Stimulated activated naive CD8-positive, alpha-beta T cell treated with anti-CD3 and anti-CD28 coated beads, Interleukin-15, Interleukin-2, amounts not matched to agents 100 ng/mL and 50 ng/mL, for 24 hours (primary cell): ENCODE results near the gene PFKM.

Source experiments
- H3K27ac Mint-ChIP-seq: one replicate; pipeline ENCODE4 v1.8.0; 2021; ENCODE audit warnings: mild to moderate bottlenecking, mixed read lengths
- H3K27me3 Mint-ChIP-seq: one replicate; pipeline ENCODE4 v1.8.0; 2021; ENCODE audit warnings: mixed read lengths
- H3K36me3 Mint-ChIP-seq: one replicate; pipeline ENCODE4 v1.8.0; 2021; ENCODE audit warnings: low read depth, mixed read lengths
- H3K4me1 Mint-ChIP-seq: one replicate; pipeline ENCODE4 v1.8.0; 2021; ENCODE audit warnings: low read depth, mixed read lengths
- H3K4me3 Mint-ChIP-seq: one replicate; pipeline ENCODE4 v1.8.0; 2021; ENCODE audit warnings: mild to moderate bottlenecking, mixed read lengths
- H3K9me3 Mint-ChIP-seq: one replicate; pipeline ENCODE4 v1.8.0; 2021; ENCODE audit warnings: mixed read lengths

The PFKM gene

GRCh38 chr12:48160046-48160445 is 40.9 kb downstream of the PFKM start:
- no peak overlapping the region for H3K27ac Mint-ChIP-seq
- H3K27me3 Mint-ChIP-seq, result peaks cover 2% of the 10 kb centered on the region
- peaks cover 25% of the 10 kb centered on the region for H3K4me1 Mint-ChIP-seq
- H3K9me3 Mint-ChIP-seq, result no peaks in the 10 kb centered on the region
- no peak overlapping the region for H3K4me3 Mint-ChIP-seq
- no peaks in the 10 kb centered on the region for H3K36me3 Mint-ChIP-seq

GRCh38 chr12:48160807-48161206 is 41.6 kb downstream of the PFKM start:
- H3K27ac Mint-ChIP-seq, result no peak overlapping the region
- no peaks in the 10 kb centered on the region for H3K36me3 Mint-ChIP-seq
- no peaks in the 10 kb centered on the region for H3K9me3 Mint-ChIP-seq
- peaks cover 25% of the 10 kb centered on the region for H3K4me1 Mint-ChIP-seq
- H3K4me3 Mint-ChIP-seq, result no peak overlapping the region
- peaks cover 5% of the 10 kb centered on the region for H3K27me3 Mint-ChIP-seq

- Mint-ChIP-seq H3K4me3 (no peak overlapping the region), H3K27me3 (peaks cover 11% of the 10 kb centered on the region), H3K36me3 (no peaks in the 10 kb centered on the region), H3K9me3 (no peaks in the 10 kb centered on the region), H3K27ac (no peak overlapping the region), H3K4me1 (peaks cover 5% of the 10 kb centered on the region)
Measured at GRCh38 chr12:48163150-48163747, 44.1 kb downstream of the PFKM start.

DNA sequence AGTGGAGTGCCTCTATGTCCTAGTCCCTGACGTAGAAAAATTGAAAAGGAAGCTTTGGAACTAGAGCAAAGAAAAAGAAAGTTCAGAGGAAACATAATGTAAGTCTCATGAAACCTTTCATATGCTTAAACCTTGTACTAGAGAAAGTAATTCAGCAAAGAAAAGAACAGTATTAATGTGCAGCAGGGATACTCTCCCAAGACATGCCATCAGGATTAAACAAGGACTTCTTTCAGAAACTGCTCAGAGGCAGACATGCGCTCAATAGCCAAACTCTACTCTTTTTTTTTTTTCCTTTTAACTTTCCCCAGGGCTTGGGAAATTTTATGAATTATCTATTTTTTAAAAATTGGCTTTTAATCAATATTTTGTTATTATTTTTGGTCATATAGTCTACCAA is 45.3 kb downstream of the PFKM start:
- H3K9me3 Mint-ChIP-seq, result no peaks in the 10 kb centered on the region

DNA sequence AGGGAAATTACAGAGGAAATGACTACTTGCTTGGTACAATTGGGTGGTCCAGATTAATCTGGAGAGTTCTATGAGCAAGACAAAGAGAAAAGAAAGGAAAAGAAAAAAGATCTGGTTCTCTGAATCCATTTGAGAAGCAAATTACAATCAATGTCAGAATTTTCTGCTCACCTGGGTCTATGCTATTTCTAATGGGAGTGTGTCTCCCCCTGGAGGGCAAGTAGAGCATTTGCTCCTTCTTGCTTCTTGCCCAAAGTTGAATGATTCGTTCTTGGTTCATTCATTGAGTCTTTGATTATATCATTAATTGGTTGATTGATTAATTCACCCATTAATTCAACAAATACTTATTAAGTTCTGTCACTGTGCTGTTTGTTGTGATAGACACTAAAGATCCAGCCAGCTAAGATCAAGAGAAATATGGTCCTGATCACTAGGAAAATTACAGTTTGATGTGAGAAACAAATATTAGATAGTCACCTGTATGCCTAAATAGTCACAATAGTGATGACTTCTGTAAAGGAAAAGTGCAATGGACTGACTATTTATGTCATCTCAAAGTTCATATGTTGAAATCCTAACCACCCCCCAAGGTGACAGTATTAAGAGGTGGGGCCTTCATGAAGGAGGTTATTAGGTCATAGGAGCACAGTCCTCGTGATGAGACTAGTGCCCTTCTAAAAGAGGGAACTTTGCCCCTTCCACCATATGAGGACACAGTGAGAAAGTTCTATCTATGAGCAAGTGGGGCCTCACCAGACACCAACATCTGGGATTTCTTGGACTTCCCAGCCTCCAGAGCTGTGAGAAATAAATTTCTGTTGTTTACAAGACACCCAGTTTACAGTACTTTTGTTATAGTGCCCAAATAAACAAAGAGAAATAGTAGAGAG is 46.2 kb downstream of the PFKM start:
- H3K4me3 Mint-ChIP-seq, result no peak overlapping the region
- H3K4me1 Mint-ChIP-seq, result no peaks in the 10 kb centered on the region
- peaks cover 11% of the 10 kb centered on the region for H3K27me3 Mint-ChIP-seq
- no peaks in the 10 kb centered on the region for H3K9me3 Mint-ChIP-seq
- H3K27ac Mint-ChIP-seq, result no peak overlapping the region
- H3K36me3 Mint-ChIP-seq, result no peaks in the 10 kb centered on the region

More for the DNA sequence above, 45.3 kb downstream of the PFKM start:
- Mint-ChIP-seq H3K36me3 (no peaks in the 10 kb centered on the region), H3K4me3 (no peak overlapping the region), H3K4me1 (no peaks in the 10 kb centered on the region), H3K27me3 (peaks cover 11% of the 10 kb centered on the region), H3K27ac (no peak overlapping the region)

- no peaks in the 10 kb centered on the region for H3K36me3 Mint-ChIP-seq
- peaks cover 11% of the 10 kb centered on the region for H3K27me3 Mint-ChIP-seq
- H3K9me3 Mint-ChIP-seq, result no peaks in the 10 kb centered on the region
- no peak overlapping the region for H3K27ac Mint-ChIP-seq
- no peaks in the 10 kb centered on the region for H3K4me1 Mint-ChIP-seq
- no peak overlapping the region for H3K4me3 Mint-ChIP-seq
Measured at GRCh38 chr12:48169011-48169410, 49.8 kb downstream of the PFKM start.

- peaks cover 4% of the 10 kb centered on the region for H3K4me1 Mint-ChIP-seq
- no peak overlapping the region for H3K27ac Mint-ChIP-seq
- H3K36me3 Mint-ChIP-seq, result no peaks in the 10 kb centered on the region
- H3K9me3 Mint-ChIP-seq, result no peaks in the 10 kb centered on the region
- no peak overlapping the region for H3K4me3 Mint-ChIP-seq
- H3K27me3 Mint-ChIP-seq, result peaks cover 4% of the 10 kb centered on the region
Measured at GRCh38 chr12:48175613-48176416, 56.7 kb downstream of the PFKM start.

GRCh38 chr12:48176417-48176751 is 57.2 kb downstream of the PFKM start:
- H3K36me3 Mint-ChIP-seq, result no peaks in the 10 kb centered on the region
- peaks cover 8% of the 10 kb centered on the region for H3K27me3 Mint-ChIP-seq
- no peak overlapping the region for H3K4me3 Mint-ChIP-seq

GRCh38 chr12:48177982-48178381 is 58.8 kb downstream of the PFKM start:
- H3K9me3 Mint-ChIP-seq, result no peaks in the 10 kb centered on the region
- H3K27me3 Mint-ChIP-seq, result peaks cover 13% of the 10 kb centered on the region
- H3K27ac Mint-ChIP-seq, result no peak overlapping the region
- no peaks in the 10 kb centered on the region for H3K36me3 Mint-ChIP-seq
- H3K4me3 Mint-ChIP-seq, result no peak overlapping the region
- H3K4me1 Mint-ChIP-seq, result peaks cover 19% of the 10 kb centered on the region

More at GRCh38 chr12:48176417-48176751, 57.2 kb downstream of the PFKM start:
- Mint-ChIP-seq H3K27ac (no peak overlapping the region), H3K9me3 (no peaks in the 10 kb centered on the region), H3K4me1 (peaks cover 4% of the 10 kb centered on the region)

DNA sequence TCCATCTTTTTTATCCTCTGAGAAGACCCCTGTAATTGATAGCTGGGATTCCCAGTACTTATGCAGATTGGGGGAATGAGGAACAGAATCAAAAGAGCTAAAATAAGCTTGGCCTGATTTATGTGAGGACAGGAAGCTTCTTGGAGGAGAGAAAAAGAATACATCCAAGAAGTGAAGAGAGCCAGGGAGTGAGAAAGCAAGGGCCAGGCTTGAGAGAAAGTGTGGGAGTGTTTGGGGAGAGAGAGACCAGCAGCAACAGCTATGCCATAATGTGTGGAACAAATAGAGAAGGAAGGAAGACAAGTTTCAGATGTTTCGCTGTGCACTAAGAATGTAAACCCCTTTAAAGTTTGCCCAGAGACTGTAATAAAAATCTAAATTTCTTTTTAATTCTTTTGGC is 60.3 kb downstream of the PFKM start:
- peaks cover 24% of the 10 kb centered on the region for H3K4me1 Mint-ChIP-seq

GRCh38 chr12:48180424-48180823 is 61.3 kb downstream of the PFKM start:
- peaks cover 25% of the 10 kb centered on the region for H3K4me1 Mint-ChIP-seq
- H3K4me3 Mint-ChIP-seq, result no peak overlapping the region
- H3K27me3 Mint-ChIP-seq, result peaks cover 27% of the 10 kb centered on the region
- H3K9me3 Mint-ChIP-seq, result no peaks in the 10 kb centered on the region
- H3K27ac Mint-ChIP-seq, result no peak overlapping the region
- H3K36me3 Mint-ChIP-seq, result no peaks in the 10 kb centered on the region

More for the DNA sequence above, 60.3 kb downstream of the PFKM start:
- no peaks in the 10 kb centered on the region for H3K9me3 Mint-ChIP-seq
- H3K27me3 Mint-ChIP-seq, result peaks cover 17% of the 10 kb centered on the region
- no peak overlapping the region for H3K4me3 Mint-ChIP-seq
- H3K36me3 Mint-ChIP-seq, result no peaks in the 10 kb centered on the region
- no peak overlapping the region for H3K27ac Mint-ChIP-seq

GRCh38 chr12:48180857-48181495 is 61.8 kb downstream of the PFKM start:
- peaks cover 32% of the 10 kb centered on the region for H3K27me3 Mint-ChIP-seq
- no peak overlapping the region for H3K4me3 Mint-ChIP-seq
- H3K27ac Mint-ChIP-seq, result no peak overlapping the region
- no peaks in the 10 kb centered on the region for H3K9me3 Mint-ChIP-seq
- peaks cover 30% of the 10 kb centered on the region for H3K4me1 Mint-ChIP-seq
- H3K36me3 Mint-ChIP-seq, result no peaks in the 10 kb centered on the region

GRCh38 chr12:48182631-48183030 is 63.5 kb downstream of the PFKM start:
- Mint-ChIP-seq H3K27me3 (peaks cover 34% of the 10 kb centered on the region), H3K36me3 (no peaks in the 10 kb centered on the region), H3K4me1 (peaks cover 32% of the 10 kb centered on the region), H3K9me3 (no peaks in the 10 kb centered on the region), H3K27ac (peak overlapping the region; percentile 68), H3K4me3 (peak overlapping the region; percentile 86)

GRCh38 chr12:48183091-48183875 is 64.1 kb downstream of the PFKM start, which contains the start of gene CCDC184:
Gene CCDC184, plus strand, starts transcription at chr12:48183644. Its CDS starts 479 bp downstream, at chr12:48184123.
- H3K36me3 Mint-ChIP-seq, result no peaks in the 10 kb centered on the region
- peaks cover 32% of the 10 kb centered on the region for H3K4me1 Mint-ChIP-seq
- peak within 1 kb of the TSS; percentile 86 for H3K4me3 Mint-ChIP-seq
- peak within 1 kb of the TSS; percentile 68 for H3K27ac Mint-ChIP-seq
- no peaks in the 10 kb centered on the region for H3K9me3 Mint-ChIP-seq
- peaks cover 34% of the 10 kb centered on the region for H3K27me3 Mint-ChIP-seq
